GM11168 (cell line): ENCODE data around the gene SS18L1.

ENCODE experiments used
- in situ Hi-C: fragments of 300-500 bp; cut with MboI; formaldehyde crosslinking; loops from one replicate; pipeline ENCODE4 v1.12.0; 2022; ENCODE audit warnings: low sequenced_read_pairs; ENCODE audit not compliant: unreplicated experiment

SS18L1 gene

GRCh38 chr20:62119591-62120364 lies 23.8 kb upstream of the SS18L1 start:
- in situ Hi-C loops, result loop anchor here (10.0 kb wide), 1 partner anchor 125 kb away; no protein-coding TSS in a partner anchor

GRCh38 chr20:62120365-62120762 lies 23.2 kb upstream of the SS18L1 start:
- in situ Hi-C loops, result loop anchor here (10.0 kb wide), 1 partner anchor 126 kb away; no protein-coding TSS in a partner anchor

DNA sequence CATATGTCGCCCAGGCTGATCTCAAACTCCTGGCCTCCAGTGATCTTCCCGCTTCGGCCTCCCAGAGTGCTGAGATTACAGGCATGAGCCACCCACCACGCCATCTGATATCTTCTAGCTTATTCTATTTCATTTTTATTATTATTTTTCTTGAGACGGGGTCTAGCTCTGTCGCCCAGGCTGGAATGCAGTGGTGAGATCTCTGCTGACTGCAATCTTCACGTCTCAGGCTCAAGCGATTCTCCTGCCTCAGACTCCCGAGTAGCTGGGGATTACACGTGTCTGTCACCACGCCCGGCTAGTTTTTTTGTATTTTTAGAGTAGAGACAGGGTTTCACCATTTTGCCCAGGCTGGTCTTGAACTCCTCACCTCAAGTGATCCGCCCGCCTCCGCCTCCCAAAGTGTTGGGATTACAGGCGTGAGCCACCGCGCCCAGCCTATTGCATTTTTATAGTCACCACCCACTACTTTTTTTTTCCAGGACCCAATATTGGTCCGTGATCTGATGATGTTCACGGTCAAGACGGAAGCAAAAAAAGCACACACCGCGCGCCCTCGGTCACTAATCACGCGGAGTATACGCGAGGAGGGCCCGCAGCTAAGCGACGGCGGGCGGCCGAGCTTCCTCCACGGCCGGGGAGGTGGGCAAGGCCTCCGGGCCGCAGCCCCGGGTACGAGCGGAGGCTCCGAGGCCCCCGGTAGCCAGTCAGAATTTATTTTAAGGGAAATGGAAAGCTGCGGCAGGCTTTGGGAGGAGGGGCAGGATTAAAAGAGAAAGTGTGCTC lies 22.4 kb upstream of the SS18L1 start:
- in situ Hi-C loops, result loop anchor here (10.0 kb wide), 1 partner anchor 126 kb away; no protein-coding TSS in a partner anchor

GRCh38 chr20:62121776-62122653 lies 21.6 kb upstream of the SS18L1 start, which contains the start of gene LSM14B:
LSM14B (plus strand) TSS chr20:62122475; CDS start chr20:62122667, 192 bp downstream.
- in situ Hi-C loops, result loop anchor here (10.0 kb wide), 1 partner anchor 127 kb away; no protein-coding TSS in a partner anchor

- in situ Hi-C loops, result loop anchor here (10.0 kb wide), 1 partner anchor 128 kb away; no protein-coding TSS in a partner anchor
Measured at GRCh38 chr20:62122654-62123449, 20.7 kb upstream of the SS18L1 start.

- in situ Hi-C loops, result loop anchor here (10.0 kb wide), 1 partner anchor 129 kb away; no protein-coding TSS in a partner anchor
Measured at GRCh38 chr20:62123450-62124118, 20.0 kb upstream of the SS18L1 start.

GRCh38 chr20:62126141-62126540 lies 17.4 kb upstream of the SS18L1 start:
- in situ Hi-C loops, result loop anchor here (10.0 kb wide), 1 partner anchor 131 kb away; no protein-coding TSS in a partner anchor

DNA sequence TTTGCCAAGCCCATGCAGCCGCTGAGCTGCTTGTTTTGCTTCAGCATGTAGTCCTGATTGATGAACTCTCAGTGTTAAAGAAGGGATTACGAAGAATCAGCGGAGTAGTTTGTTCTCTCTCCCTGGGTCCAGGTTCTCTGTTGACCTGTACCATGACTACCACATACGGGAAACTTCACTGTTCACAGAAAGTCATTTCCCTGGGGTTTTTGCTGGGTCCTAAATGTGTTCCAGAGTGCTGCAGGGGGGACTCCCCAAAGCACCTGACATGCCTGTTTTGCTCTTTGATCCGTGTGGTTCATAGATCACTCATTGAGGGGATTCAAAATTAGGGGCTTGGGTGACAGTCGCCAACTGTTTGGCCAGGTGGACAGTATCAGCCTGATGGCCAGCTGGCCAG lies 15.8 kb upstream of the SS18L1 start:
- in situ Hi-C loops, result loop anchor here (10.0 kb wide), 1 partner anchor 133 kb away; no protein-coding TSS in a partner anchor

- in situ Hi-C loops, result loop anchor here (10.0 kb wide), 1 partner anchor 134 kb away; no protein-coding TSS in a partner anchor
Measured at GRCh38 chr20:62128502-62128901, 15.1 kb upstream of the SS18L1 start.

DNA sequence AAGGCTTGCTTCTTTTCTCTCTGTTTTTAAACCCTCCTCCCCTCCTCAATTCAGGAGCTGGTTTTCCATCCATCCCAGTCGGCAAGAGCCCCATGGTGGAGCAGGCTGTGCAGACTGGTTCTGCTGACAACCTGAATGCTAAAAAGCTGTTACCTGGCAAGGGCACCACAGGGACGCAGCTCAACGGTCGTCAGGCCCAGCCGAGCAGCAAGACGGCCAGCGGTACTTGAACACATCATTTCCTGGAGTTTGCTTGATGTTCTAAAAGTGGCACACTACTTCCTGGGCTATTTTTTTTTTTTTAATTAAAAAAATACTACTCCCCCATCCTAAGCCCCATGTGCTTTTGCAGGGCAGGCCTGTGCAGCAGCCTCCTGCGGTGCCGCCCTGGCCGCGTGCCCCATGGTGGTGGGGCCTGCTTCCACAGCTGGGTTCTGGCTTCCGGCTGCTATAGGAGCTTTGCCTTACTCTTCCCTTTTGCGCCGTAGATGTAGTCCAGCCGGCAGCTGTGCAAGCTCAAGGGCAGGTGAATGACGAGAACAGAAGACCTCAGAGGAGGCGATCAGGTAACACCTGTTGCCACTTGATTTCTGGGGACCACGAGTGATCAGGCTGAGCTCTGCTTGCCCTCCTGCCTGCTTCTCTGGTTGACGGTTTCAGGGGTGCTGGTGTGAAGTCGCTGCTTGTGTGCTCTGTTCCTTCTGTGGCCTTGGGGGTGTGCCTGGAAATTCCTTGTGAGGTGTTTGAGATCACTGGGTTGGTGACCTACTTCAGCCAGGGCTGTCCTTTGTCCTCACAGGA lies 13.6 kb upstream of the SS18L1 start:
- in situ Hi-C loops, result loop anchor here (10.0 kb wide), 1 partner anchor 135 kb away; no protein-coding TSS in a partner anchor

DNA sequence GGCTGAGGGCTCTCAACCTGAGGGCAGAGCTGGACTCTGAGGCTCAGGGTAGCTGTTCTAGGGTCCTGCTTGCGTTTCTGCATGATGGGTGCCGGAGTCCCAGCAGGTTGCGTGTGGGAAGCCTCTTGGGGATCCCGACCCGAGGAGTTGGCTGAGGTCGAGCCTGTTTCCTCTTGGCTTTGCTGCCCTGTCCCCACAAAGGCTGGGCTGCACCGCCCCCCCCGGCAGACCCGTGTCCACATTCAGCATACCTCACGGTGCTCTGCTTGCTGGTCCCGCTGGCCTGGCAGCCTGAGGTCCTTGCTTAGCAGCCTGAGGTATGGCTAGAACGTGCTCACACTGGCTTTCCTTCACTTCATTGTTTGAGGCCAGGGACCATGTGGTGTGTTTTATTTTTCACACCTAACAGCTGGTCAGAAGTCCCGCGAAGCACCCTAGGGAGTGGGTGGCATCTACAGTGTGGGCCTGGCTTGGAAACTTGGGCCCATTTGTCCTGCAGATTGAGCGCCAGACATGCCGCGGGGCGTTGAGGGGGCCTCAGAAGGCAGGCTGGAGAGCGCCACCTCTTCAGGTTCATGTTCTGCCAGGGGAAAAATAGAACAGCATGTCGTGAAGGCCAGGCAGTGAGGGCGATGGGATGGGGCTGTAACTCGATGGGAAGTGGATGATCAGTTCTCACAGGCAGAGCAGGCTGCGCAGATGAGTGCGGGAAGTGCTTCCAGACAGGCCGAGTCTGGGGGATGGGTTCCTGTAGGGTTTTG lies 11.8 kb upstream of the SS18L1 start:
- in situ Hi-C loops, result no loop called here

DNA sequence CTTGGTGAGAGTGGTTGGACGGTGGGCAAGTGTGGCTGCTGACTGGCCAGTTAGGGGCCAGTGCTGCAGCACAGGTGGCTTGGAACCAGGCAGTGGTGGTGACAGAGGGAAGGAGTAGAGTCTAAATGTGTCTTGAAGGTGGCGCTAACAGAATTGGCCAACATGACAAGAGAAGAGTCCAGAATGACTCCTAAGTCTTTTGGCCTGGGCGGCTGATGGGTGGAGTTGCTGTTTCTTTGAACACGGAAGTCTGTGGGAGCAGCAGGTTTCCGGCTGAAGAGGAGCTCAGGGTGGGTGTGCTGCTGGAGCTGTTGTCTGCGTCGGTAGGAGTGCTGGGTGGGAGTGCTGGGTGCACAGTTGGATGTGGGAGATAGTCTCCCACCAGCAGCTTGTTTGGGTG lies 11.1 kb upstream of the SS18L1 start:
- in situ Hi-C loops, result no loop called here

DNA sequence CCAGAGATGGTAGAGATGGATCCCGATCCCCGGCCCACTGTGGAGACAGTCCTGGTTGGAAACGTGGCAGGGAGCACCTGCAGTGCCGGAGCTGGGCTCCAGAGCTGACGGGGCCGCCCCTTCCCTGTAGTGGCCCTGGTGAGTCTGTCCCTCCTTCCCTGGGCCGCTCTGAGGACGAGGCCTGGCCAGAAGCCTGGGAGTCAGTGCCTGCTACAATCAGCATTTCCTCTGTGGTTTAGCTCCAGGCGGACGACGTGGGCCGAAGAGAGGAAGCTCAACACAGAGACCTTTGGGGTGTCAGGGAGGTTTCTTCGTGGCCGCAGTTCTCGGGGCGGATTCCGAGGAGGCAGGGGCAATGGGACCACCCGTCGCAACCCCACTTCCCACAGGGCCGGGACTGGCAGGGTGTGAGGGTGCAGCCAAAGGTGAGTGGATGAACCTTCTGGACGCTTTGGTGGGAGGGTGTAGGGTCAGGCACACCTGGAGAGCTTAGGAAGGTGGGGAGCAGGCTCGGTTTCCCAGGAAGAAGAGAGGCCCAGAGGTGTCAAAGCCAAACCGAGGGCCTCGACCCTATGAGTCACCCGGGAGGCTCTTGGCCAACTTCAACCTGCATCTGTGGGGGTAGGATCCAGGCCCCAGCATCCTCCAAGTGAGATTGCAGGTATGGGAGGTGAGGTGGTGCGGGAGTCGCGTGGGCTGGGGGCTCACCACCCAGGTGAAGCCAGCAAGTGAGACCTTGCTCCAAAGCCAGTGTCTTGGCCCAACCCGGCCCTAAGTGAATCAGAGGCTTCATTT lies 10.3 kb upstream of the SS18L1 start:
- in situ Hi-C loops, result no loop called here

DNA sequence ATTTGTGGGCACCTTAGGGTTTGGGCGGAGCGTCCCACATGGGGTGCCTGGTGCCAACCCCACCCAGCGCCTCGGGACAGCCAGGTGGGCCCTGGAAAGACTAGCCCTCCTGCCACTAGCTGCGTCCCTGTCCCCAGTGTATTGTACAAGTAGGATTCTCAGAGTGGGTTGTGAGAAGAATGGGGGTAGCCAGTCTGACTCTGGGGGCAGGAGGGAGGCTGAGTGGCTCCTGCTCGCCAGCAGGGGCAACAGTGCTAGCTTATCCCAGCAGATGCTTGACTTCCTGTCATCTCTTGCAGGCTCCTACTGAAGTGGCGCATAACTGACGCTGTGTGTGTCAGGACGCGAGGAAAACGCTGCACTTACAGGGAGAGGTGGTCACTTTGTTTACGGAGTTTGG lies 9.7 kb upstream of the SS18L1 start:
- in situ Hi-C loops, result no loop called here

DNA sequence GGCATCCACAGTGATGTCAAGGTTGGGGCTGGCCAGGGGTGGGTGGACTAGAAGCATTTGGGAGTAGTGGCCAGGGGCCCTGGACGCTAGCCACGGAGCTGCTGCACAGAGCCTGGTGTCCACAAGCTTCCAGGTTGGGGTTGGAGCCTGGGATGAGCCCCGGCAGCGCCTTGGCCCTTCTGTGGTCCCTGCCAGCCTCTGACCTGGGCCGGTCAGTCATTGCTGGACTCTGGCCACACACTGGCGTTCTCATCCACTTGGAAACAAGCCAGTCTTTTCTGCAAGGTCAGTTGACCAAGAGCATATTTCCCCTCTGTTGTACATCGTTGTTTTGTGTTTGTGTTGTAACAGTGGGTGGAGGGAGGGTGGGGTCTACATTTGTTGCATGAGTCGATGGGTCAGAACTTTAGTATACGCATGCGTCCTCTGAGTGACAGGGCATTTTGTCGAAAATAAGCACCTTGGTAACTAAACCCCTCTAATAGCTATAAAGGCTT lies 8.8 kb upstream of the SS18L1 start:
- in situ Hi-C loops, result no loop called here
